ENCODE data around the gene TSC2.
A peak's percentile ranks its signal among the peaks of the same experiment; 100 is the strongest.
"Not testable (repeated sequence)": the region's sequence is repeated elsewhere in the genome, so short reads cannot be mapped to it uniquely, and the experiment has no call there.

Gene TSC2

GRCh38 chr16:2124377-2124693 lies 76.5 kb downstream of the TSC2 start:
- not testable (repeated sequence) for DNase-seq

GRCh38 chr16:2124694-2125444 lies 77.1 kb downstream of the TSC2 start:
- DNase-seq, result not testable (repeated sequence)

GRCh38 chr16:2125609-2126008 lies 77.8 kb downstream of the TSC2 start:
- not testable (repeated sequence) for DNase-seq

- not testable (repeated sequence) for DNase-seq
Measured at GRCh38 chr16:2126161-2126743, 78.5 kb downstream of the TSC2 start.

GRCh38 chr16:2126928-2127556 lies 79.3 kb downstream of the TSC2 start:
- DNase-seq, result peak in 1 of 2 donors; percentile 11

GRCh38 chr16:2127630-2128280 lies 80.0 kb downstream of the TSC2 start:
- peak; percentile 47 to 53 for DNase-seq

GRCh38 chr16:2129251-2129650 lies 81.5 kb downstream of the TSC2 start:
- not testable (repeated sequence) for DNase-seq

GRCh38 chr16:2129890-2130447 lies 82.2 kb downstream of the TSC2 start:
- DNase-seq, result not testable (repeated sequence)

- DNase-seq, result not testable (repeated sequence)
Measured at GRCh38 chr16:2133797-2134196, 86.0 kb downstream of the TSC2 start.

- not testable (repeated sequence) for DNase-seq
Measured at GRCh38 chr16:2135071-2135470, 87.3 kb downstream of the TSC2 start.

GRCh38 chr16:2135770-2136490 lies 88.1 kb downstream of the TSC2 start, which contains the start of gene PKD1:
PKD1 (minus strand) TSS chr16:2135898; CDS start chr16:2135689, 209 bp downstream.
- peak; percentile 98 to 99 for DNase-seq
